GM12878 (cell line): ENCODE results near the gene LOXL3.

Source experiments
- BACH1 ChIP-seq: fragments of 450-650 bp; IDR thresholded peaks from 2 replicates; pipeline ENCODE4 v1.6.1; 2017; ENCODE audit warnings: mild to moderate bottlenecking, borderline replicate concordance
- CTCF ChIP-seq, 3 experiments: IDR thresholded peaks in 2 of 3; conservative IDR thresholded peaks in 1 of 3; 2 replicates each; pipeline ENCODE4 v1.5.1; 2011; ENCODE audit warnings: low read depth in 3 of 3, low read length in 3 of 3, mild to moderate bottlenecking in 3 of 3, control low read depth in 2 of 3, moderate library complexity in 2 of 3, inconsistent platforms in 1 of 3, mixed read lengths in 1 of 3; ENCODE audit not compliant: control insufficient read depth in 2 of 3, insufficient read depth in 1 of 3; ENCODE audit errors: extremely low read depth in 1 of 3
- EZH2 ChIP-seq: IDR thresholded peaks from 2 replicates; pipeline ENCODE4 v1.6.1; 2012; ENCODE audit warnings: low read depth, mild to moderate bottlenecking, control low read depth, inconsistent platforms, low read length, borderline replicate concordance; ENCODE audit not compliant: control insufficient read depth
- GABPA ChIP-seq: IDR thresholded peaks from 2 replicates; pipeline ENCODE4 v1.6.1; 2014; ENCODE audit warnings: antibody characterized with exemption, low read depth, mild to moderate bottlenecking, inconsistent platforms
- KAT2A ChIP-seq: conservative IDR thresholded peaks from 2 replicates; pipeline ENCODE4 v1.6.1; 2011; ENCODE audit warnings: low read depth, low read length; ENCODE audit not compliant: control insufficient read depth
- POLR2A ChIP-seq: IDR thresholded peaks from 2 replicates; pipeline ENCODE4 v1.6.1; 2011; ENCODE audit warnings: low read depth, mild to moderate bottlenecking, low read length
- SMAD5 ChIP-seq: IDR thresholded peaks from 2 replicates; pipeline ENCODE4 v1.6.1; 2016; ENCODE audit warnings: antibody characterized with exemption, low read depth
- TAF1 ChIP-seq: IDR thresholded peaks from 2 replicates; pipeline ENCODE4 v1.6.1; 2011; ENCODE audit warnings: mild to moderate bottlenecking, low read depth, low read length, borderline replicate concordance
- USF2 ChIP-seq: IDR thresholded peaks from 2 replicates; pipeline ENCODE4 v1.6.1; 2011; ENCODE audit warnings: low read depth, low read length, improper control_type of control experiment, borderline replicate concordance
- TF ChIP-seq, protein P1 (sequence below): fragments of 450-650 bp; IDR thresholded peaks from 2 replicates; pipeline ENCODE4 v1.6.1; 2017; ENCODE audit warnings: antibody characterized with exemption, mild to moderate bottlenecking, moderate library complexity

- TF ChIP-seq KAT2A (no peak), CTCF (IDR thresholded peaks at IDR 0.05 in 2 of 3, conservative IDR thresholded peaks at IDR 0.05 in 1 of 3; ENCODE audit: control insufficient read depth in 2 of 3, extremely low read depth in 1 of 3, insufficient read depth in 1 of 3, low read depth in 3 of 3, low read length in 3 of 3) (no peak), GABPA (no peak), TAF1 (no peak), USF2 (no peak), POLR2A (no peak), EZH2 (no peak), SMAD5 (no peak), BACH1 (no peak)
- TF ChIP-seq, protein P1, sequence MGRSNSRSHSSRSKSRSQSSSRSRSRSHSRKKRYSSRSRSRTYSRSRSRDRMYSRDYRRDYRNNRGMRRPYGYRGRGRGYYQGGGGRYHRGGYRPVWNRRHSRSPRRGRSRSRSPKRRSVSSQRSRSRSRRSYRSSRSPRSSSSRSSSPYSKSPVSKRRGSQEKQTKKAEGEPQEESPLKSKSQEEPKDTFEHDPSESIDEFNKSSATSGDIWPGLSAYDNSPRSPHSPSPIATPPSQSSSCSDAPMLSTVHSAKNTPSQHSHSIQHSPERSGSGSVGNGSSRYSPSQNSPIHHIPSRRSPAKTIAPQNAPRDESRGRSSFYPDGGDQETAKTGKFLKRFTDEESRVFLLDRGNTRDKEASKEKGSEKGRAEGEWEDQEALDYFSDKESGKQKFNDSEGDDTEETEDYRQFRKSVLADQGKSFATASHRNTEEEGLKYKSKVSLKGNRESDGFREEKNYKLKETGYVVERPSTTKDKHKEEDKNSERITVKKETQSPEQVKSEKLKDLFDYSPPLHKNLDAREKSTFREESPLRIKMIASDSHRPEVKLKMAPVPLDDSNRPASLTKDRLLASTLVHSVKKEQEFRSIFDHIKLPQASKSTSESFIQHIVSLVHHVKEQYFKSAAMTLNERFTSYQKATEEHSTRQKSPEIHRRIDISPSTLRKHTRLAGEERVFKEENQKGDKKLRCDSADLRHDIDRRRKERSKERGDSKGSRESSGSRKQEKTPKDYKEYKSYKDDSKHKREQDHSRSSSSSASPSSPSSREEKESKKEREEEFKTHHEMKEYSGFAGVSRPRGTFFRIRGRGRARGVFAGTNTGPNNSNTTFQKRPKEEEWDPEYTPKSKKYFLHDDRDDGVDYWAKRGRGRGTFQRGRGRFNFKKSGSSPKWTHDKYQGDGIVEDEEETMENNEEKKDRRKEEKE, result no peak
Observed at GRCh38 chr2:74597410-74597809, 43.7 kb upstream of the LOXL3 start.
